Left kidney (tissue), 8 donors: ENCODE results near the gene SPAST. TPM values are rescaled to one million over a fixed set of nuclear protein-coding genes. Genes with fewer than 3 reads are reported as not detected.
"Not testable (repeated sequence)": the region's sequence is repeated elsewhere in the genome, so short reads cannot be mapped to it uniquely, and the experiment has no call there.

Source experiments
- DNase-seq: peaks from one replicate; pipeline ENCODE4 v3.0.0-alpha.2; 2013
- long read RNA-seq, 8 donors: transcript quantifications; one replicate each; lab custom pipeline, GENCODE V29; 2026
- polyA plus RNA-seq: library from polyadenylated mRNA; unstranded; fragments of 120-200 nt; gene quantifications from one replicate; pipeline ENCODE4 v1.2.1, GENCODE V29; 2013; ENCODE audit not compliant: insufficient read length

SPAST gene, protein sequence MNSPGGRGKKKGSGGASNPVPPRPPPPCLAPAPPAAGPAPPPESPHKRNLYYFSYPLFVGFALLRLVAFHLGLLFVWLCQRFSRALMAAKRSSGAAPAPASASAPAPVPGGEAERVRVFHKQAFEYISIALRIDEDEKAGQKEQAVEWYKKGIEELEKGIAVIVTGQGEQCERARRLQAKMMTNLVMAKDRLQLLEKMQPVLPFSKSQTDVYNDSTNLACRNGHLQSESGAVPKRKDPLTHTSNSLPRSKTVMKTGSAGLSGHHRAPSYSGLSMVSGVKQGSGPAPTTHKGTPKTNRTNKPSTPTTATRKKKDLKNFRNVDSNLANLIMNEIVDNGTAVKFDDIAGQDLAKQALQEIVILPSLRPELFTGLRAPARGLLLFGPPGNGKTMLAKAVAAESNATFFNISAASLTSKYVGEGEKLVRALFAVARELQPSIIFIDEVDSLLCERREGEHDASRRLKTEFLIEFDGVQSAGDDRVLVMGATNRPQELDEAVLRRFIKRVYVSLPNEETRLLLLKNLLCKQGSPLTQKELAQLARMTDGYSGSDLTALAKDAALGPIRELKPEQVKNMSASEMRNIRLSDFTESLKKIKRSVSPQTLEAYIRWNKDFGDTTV
- polyA plus RNA-seq, result 36.5 TPM
- long read RNA-seq, donor 1, full-length matches to known transcripts, result 3 of 3 reads
- long read RNA-seq, donor 1, partial matches to known transcripts, result 0 of 3 reads
- long read RNA-seq, donor 1, other reads (novel, unspliced or antisense), result 0 of 3 reads
- long read RNA-seq, donor 2, full-length matches to known transcripts, result 2 of 2 reads
- long read RNA-seq, donor 2, partial matches to known transcripts, result 0 of 2 reads
- long read RNA-seq, donor 2, other reads (novel, unspliced or antisense), result 0 of 2 reads
- long read RNA-seq, donor 3, result 0 reads
- long read RNA-seq, donor 4, result 0 reads
- long read RNA-seq, donor 5, result 0 reads
- long read RNA-seq, donor 6, full-length matches to known transcripts, result 3 of 3 reads
- long read RNA-seq, donor 6, partial matches to known transcripts, result 0 of 3 reads
- long read RNA-seq, donor 6, other reads (novel, unspliced or antisense), result 0 of 3 reads
- long read RNA-seq, donor 7, full-length matches to known transcripts, result 3 of 3 reads
- long read RNA-seq, donor 7, partial matches to known transcripts, result 0 of 3 reads
- long read RNA-seq, donor 7, other reads (novel, unspliced or antisense), result 0 of 3 reads
- long read RNA-seq, donor 8, partial matches to known transcripts, result 0 of 1 reads
- long read RNA-seq, donor 8, other reads (novel, unspliced or antisense), result 0 of 1 reads

DNA sequence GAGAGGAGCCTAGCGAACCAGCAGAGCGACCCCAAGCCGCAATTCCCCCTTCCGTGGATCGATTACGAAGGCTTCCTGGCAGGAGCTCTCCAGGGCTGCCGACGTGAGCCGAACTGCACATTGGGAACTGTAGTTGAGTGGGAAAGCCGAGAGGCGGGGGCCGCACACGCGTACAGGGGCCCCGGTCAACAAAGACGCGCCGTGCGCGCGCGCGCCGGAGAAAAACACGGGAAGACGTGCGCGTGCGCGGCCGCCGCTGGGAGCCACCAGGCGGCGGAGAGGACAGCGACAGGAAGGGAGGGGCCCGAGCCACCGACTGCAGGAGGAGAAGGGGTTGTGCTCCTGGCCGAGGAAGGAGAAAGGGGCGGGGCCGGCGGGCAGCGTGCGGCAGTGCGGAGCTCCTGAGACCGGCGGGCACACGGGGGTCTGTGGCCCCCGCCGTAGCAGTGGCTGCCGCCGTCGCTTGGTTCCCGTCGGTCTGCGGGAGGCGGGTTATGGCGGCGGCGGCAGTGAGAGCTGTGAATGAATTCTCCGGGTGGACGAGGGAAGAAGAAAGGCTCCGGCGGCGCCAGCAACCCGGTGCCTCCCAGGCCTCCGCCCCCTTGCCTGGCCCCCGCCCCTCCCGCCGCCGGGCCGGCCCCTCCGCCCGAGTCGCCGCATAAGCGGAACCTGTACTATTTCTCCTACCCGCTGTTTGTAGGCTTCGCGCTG, at the start of gene SPAST:
Gene SPAST, plus strand, starts transcription at position 247 of the 711 bp plus-strand sequence. Its CDS starts 276 bp downstream, at position 523.
- DNase-seq, result peak; percentile 97

DNA sequence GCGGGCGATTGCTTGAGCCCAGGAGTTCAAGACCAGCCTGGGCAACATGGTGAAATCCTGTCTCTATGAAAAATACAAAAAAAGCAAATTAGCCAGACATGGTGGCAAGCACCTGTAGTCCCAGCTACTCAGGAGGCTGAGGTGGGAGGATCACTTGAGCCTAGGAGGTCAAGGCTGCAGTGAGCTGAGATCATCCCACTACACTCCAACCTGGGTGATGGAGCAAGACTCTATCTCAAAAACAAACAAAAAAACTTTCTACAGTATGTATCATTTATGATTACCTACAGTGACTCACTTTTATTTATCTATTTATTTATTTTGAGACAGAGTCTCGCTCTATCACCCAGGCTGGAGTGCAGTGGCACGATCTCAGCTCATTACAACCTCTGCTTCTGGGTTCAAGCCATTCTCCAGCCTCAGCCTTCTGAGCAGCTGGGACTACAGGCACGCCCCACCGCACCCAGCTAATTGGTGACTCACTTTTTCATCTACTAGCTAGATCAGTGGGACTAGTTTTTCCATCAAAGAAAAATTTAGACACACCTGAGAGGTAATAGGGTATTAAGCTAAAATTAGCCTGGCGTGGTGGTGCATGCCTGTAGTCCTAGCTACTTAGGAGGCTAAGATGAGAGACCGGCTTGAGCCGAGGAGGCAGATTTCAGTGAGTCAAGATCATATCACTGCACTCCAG, 44.4 kb upstream of the SPAST start:
- not testable (repeated sequence) for DNase-seq

DNA sequence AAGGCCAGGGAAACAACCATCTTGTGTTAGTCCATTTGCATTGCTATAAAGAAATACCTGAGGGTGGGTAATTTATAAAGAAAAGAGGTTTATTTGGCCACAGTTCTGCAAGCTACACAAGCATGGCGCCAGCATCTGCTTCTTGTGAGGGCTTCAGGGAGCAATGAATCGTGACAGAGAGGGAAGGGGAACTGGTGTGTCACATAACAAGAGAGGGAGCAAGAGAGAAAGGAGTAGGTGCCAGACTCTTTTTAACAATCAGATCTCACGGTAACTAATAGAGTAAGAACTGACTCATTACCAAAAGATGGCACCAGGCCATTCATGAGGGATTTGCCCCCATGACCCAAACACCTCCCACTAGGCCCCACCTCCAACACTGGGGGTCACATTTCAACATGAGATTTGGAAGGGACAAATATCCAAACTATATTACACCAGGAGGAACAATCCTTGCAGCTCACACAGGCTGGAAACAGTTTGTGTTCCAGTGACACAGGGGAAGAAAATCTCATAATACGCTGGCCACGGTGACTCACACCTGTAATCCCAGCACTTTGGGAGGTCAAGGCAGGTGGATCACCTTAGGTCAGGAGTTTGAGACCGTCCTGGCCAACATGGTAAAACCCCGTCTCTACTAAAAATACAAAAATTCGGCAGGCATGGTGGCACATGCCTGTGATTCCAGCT, 29.0 kb upstream of the SPAST start:
- DNase-seq, result not testable (repeated sequence)

DNA sequence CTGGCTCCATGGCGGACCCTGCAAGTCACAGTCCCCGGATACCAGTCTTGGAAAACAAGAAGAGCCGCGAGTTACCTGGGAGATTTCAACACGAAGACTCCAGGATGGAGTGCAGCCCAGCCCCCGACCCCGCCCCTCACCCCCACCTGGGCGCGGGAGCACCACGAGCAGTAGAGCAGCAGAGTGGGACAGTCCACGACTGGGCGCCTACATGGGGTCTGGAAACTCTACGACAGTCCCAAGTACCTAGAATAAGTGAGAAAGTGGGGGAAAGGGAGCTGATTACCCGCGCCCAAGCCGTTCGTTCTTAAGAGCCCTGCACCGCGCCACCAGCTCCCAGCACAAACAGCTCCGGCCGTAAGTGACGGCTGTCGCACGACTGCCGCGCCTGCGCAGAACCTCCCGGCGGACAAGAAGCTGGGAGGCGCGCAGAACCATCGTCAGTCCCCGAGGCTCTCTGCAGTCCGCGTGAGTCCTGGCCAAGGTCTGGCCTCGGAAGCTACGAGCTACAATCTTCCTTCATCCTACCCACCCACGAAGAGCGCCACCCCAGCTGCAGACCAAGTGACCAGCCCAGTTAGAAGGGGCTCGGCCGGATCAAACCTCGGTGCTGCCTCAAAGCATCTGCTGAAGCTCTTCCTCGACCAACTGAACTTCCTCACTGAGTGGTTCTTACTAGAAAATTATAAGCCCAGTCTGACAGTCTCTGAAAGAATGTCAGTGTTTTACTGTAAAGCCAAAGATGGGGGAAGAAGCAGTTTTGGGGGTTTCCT, 23.7 kb upstream of the SPAST start, which contains the start of gene DPY30:
Gene DPY30, minus strand, starts transcription at position 359 of the 773 bp plus-strand sequence. Its CDS starts 349 bp downstream, at position 10.
- peak; percentile 91 for DNase-seq

DNA sequence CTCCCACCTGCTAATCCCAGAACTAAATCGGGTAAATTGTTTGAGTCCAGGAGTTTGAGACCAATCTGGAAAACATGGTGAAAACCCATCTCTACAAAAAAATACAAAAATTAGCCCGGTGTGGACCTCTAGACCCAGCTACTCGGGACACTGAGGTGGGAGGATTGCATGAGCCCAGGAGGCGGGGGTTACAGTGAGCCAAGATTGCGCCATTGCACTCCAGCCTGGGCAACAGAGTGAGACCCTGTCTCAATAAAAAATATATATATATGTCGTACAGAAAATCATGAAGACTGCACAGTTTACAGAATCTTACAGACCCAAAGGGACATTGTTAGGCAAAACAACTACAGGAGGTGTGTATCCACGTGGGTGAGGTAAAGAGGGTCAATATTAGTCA, 19.8 kb upstream of the SPAST start:
- no peak for DNase-seq

DNA sequence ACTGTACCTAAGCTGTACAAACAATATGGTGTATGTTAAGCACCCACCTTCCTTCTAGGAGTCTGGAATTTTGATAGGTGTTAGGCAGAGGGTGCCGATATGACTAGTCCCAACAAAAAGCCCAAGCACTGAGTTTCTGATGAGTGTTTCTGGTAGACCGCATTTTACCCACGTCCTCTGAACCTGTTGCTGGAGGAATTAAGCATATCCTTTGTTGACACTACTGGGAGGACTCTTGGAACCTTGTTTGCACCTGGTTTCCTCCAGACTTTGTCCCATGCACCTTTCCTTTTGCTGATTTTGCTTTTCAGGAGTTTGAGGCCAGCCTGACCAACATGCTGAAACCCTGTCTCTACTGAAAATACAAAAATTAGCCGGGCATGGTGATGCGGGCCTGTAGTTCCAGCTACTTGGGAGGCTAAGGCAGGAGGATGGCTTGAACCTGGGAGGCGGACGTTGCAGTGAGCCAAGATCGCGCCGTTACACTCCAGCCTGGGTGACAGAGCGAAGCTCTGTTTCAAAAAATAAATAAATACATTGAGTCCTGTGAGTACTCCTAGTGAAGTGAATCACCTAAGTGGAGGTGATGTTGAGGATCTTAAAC, 11.4 kb upstream of the SPAST start:
- no peak for DNase-seq

DNA sequence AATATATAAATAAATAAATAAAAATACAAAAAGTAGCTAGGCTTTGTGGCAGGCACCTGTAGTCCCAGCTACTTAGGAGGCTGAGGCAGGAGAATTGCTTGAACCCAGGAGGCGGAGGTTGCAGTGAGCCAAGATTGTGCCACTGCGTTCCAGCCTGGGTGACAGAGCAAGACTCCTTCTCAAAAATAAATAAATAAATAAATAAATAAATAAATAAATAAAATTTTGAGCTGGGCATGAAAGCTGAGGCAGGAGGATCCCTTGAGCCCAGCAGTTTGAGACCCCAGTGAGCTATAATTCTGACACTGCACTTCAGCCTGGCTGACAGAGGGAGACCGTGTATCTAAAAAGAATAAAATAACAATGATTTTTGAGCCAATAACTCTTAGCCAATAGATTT, 8.8 kb upstream of the SPAST start:
- DNase-seq, result not testable (repeated sequence)

DNA sequence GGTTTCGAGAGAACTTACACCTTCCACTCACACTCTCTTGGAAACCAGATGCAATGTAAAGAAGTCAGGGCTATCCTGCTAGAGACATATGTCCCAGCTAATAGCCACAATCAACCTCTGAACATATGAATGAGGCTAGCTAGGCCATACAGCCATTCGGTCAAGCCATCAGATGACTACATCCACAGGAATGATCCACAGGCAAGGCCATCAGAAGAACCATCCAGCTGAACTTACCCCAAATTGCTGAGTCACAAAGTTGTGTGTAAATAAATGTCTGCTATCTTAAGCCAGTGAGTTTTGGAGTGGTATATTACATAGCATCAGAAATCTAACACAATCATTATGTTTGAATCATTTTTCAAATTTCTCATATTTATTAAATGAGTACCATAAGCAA, 5.2 kb upstream of the SPAST start:
- DNase-seq, result no peak

DNA sequence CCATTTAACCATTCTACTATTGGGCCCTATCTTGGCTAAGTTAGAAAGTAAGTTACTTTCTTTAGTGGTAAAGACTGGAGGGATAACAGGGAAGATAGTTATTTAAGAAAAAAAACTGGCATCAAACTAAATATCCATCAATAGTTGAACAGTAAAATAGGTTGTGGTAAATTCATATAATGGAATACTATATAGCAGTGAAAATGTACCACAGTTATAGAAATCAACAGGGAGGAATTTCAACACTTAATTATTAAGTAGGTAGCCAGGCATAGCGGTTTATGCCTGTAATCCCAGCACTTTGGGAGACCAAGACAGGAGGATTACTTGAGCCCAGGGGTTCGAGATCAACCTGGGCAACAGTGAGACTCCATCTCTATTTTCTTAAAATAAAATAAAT, 3.1 kb upstream of the SPAST start:
- no peak for DNase-seq

DNA sequence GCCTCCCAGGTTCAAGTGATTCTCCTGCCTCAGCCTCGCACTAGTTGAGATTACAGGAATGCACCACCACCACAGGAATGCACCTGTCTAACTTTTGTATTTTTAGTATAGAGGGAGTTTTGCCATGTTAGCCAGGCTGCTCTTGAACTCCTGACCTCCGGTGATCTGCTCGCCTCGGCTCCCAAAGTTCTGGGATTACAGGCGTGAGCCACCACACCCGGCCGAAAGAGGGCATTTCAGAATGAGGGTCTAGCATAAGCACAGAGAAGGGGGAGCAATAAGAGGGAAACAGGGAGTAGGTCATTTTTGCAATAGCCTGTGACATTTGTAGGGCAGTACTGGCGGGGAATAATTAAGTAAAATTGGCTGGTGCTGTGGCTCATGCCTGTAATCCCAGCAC, 1.9 kb upstream of the SPAST start:
- DNase-seq, result no peak

DNA sequence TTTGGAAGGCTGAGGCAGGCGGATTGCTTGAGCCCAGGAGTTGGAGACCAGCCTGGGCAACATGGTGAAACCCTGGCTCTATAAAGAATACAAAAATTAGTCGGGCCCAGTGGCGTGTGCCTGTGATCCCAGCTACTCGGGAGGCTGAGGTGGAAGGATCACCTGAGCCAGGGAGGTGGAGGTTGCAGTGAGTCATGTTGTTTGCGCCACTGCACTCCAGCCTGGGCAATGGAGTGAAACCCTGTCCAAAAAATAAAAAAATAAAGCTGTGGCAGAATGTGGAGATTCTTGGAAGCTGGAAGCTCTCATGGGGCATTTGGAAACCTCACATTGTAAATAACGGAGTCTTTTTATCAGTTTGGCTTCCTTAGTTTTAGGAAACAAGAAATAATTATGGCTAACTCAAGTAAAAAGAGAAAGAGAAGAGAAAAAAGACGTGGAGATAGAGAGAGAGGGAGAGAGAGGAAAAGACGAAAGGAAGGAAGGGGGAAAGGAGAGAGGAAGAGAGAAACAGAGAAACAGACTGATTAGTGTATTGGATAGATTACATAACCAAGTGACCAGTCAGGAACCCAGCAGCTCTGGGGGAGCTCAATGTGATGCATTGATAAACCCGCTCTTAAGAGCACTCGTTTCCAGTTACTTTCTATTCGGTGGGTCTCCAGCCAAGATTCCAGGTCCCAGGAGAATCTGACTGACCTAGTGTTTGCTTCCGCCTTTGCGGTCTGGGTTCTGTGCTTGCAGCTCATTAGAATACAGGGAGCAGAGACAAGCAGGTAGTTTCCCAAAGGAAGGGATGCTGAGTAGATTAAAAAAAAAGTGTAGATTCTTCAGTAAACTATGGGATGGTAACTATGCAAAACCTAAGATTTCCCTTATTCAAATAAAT, 1.1 kb upstream of the SPAST start:
- peak; percentile 19 for DNase-seq

DNA sequence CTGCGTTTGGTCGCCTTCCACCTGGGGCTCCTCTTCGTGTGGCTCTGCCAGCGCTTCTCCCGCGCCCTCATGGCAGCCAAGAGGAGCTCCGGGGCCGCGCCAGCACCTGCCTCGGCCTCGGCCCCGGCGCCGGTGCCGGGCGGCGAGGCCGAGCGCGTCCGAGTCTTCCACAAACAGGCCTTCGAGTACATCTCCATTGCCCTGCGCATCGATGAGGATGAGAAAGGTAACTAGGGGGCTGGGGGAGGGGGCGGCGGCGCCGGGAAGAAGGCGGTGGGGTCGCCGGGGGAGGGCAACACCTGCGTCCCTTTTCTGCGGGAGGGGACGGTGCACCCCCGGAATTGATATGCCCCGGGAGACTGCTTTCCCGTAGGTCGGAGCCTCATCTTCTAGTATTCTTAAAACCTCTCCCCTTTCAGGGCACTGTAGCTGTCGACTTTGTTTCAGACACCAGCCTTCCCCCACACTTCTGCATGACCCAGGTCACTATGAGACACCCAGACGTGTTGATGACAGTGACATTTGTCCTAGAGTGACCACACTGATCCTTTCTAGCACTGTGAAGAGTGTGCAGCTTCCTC, 755 bp downstream of the SPAST start:
- DNase-seq, result no peak

DNA sequence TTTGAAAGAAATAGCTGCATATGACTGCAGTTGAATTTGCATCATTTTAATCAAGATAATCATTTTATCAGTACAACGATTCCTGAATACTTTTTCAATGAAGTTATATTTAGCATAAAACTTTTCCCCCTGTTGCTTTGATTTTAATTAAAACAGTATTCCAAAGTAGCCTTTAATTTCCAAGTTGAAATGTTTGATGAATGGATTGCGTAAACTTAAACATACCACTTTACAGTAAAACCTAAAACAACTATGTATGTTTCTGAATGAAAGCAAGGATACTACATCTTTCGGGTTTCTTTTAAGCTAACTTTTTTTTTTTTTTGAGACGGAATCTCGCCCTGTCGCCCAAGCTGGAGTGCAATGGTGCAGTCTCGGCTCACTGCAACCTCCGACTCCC, 1.4 kb downstream of the SPAST start:
- DNase-seq, result no peak

DNA sequence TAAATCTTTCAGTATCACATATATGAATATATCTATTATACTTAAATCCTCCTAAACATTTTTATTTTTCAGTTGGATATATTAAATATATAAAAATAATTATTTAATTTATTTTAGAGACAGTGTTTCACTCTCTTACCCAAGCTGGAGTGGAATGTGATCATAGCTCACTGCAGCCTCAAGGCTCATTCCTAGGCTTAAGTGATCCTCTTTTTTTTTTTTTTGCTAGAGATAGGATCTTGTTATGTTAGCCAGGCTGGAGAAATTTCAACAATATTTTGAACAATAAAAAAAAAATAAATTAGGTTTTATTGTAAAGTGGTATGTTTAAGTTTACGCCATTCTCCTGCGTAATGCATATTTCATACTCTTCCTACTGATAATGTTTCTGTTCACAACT, 4.2 kb downstream of the SPAST start:
- no peak for DNase-seq

DNA sequence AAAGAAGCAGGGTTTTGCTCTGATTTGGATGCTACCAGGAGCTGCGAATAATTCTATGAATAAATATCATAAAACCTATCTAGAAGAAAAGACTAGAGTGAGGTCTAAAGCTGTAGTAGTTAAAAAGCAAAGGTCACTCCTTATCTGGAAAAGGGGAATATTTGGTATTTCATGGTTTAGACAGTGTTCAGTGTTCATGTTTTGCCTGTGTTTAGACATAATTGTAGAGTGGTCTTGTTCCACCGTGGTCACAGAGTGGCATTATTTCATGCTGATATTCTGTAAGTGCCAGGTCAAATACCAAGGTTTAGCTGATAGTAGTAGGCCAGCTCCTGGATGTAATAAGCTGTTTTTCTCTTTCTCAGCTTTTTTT, 10.8 kb downstream of the SPAST start:
- no peak for DNase-seq

DNA sequence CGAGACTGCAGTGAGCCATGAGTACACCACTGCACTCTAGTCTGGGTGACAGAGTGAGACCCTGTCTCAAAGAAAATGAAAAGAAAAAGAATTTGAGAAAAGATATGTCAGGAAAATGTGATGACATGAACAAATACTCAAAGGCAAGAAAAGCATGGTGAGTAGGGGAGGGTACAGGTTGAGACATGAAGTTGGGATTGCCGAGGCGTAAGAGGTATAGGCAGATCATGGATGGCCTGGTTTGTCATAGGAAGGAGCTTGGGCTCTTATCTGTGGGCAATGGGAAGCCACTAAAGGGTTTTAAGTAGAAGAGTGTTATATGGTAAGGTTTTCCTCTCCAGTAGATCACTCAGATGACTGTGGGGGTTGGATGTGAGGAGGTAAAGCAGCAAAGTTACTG, 32.3 kb downstream of the SPAST start:
- DNase-seq, result no peak

DNA sequence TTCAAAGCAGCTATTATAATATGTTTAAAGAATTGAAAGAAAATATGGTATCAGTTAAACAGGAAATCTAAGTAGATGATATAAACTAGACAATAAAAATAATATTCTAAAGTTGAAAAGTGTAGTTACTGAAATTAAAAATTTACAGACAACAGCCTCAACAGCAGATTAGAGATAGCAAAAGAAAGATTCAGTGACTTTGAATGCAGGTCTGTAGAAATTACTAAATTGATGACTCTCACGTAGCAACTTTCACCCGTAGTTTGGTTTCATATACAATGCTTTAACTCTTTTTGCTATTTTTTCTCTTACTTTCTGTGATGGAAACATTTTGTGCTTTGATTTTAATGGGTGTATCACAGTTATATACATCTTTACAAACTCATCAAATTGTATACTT, 44.8 kb downstream of the SPAST start:
- no peak for DNase-seq

DNA sequence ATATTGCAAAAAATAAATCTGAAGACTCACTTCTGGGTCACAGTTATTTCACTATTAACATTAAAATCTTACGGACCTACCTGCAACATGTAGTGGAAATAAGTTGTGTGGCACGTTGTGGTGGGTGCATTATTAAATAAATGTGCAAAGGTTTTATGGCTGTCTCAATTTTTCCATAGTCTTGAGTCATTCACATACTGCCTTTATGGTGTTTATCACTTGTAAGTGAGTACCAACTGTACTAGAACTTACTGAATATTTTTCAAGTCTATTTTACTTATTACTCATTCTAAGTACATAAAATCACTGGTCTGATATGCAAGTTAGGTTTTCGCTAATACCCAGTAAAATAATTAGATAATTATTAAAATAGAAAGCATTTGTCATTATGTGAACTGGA, 54.7 kb downstream of the SPAST start:
- no peak for DNase-seq
